Measurements from ENCODE around the gene PRKN.

GRCh38 chr6:162485464-162485863 is 242.1 kb downstream of the PRKN start:
- TF ChIP-seq EZH2 (IDR thresholded peaks at IDR 0.05; ENCODE audit: low read depth, unreplicated experiment): no peak
- TF ChIP-seq CTCF (conservative IDR thresholded peaks at IDR 0.05; ENCODE audit: low read depth in 2 of 2): no peak
- TF ChIP-seq REST (IDR thresholded peaks at IDR 0.05; ENCODE audit: unreplicated experiment): no peak
- TF ChIP-seq POLR2AphosphoS5 (IDR thresholded peaks at IDR 0.05; ENCODE audit: low read depth): no peak
- TF ChIP-seq ETS1 (IDR thresholded peaks at IDR 0.05): no peak
- no peak for TF ChIP-seq EZH2phosphoT487 (IDR thresholded peaks at IDR 0.05; ENCODE audit: unreplicated experiment)
- TF ChIP-seq STAT1 (IDR thresholded peaks at IDR 0.05; ENCODE audit: unreplicated experiment): no peak
- TF ChIP-seq JUNB (IDR thresholded peaks at IDR 0.05; ENCODE audit: unreplicated experiment): no peak

Data from GM23338 (cell line).